GM21367 (cell line): ENCODE measurements around the gene ASTN2.

ENCODE experiments used
- ATAC-seq: cut with Tn5 transposase; IDR thresholded peaks from one replicate; pipeline ENCODE4 v1.9.1; 2021; ENCODE audit not compliant: unreplicated experiment

The ASTN2 gene

DNA sequence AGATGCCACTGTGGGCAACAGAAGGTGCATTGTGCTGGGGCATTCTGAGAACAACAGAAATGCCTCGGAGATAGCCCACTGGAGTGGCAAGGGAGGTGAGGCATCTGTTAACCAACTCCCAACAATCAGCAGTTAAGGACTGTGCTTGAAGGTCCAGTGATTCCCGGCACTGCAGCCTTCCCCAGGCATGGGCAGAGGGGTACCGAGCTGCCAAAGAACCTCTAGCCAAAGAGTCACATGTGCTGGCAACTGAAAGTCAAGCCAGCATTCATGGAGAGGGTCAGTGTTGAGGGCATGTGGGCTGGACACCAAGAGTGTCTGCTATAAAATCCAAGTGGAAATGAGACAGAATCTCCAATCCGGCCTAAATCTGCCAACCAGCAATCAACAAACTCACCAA is 149.6 kb downstream of the ASTN2 start:
- no peak for ATAC-seq

DNA sequence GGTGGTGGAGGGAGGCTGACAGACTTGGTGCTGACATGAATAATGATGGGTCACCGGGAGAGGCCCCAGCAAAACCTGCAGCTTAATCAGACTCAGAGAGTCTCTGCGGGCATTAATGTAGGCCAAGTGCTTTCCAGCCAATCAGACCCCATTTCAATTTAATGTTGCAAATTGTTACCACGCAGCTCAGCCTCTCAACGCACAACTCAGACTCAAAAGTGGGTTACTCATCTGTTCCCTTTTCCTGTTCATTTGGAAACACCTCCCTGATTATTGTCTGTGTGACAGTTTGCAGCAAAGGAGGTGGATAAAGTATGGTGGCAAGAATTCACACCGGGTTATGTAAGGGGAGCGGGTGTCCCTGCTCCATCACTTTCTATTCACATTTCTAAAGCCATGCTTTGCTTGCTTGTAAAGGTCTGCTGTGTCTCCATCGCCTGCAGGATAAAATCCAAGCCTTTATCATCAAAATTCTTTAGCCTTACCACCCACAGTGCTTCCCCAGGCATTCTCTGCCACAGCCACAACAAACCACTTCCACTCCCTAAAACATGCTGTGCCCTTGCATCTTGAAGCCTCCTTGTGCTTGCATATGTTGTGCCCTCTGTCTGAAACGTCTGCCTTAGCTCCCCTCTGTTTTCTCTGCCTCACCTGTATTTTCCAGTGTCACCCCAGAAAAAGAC is 156.5 kb downstream of the ASTN2 start:
- no peak for ATAC-seq

DNA sequence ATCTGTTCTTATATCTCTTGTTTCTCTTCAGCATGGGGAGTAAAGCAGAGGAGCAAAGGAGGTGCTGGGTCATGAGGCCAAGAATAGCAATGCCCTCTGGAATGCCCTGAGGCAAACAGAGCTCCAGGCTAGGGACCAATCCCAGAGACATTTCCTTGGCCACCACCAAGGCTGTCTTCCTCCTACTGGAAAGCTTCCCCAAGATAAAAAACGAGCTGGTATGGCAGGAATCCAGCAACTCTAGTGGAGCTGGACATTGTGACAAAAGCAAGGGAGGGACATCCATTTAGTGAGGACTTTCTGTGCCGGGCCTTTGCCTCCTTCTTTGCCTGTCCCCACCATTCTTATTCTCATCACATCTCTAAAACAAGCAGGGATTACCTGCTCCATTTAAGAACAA is 161.6 kb downstream of the ASTN2 start:
- no peak for ATAC-seq

DNA sequence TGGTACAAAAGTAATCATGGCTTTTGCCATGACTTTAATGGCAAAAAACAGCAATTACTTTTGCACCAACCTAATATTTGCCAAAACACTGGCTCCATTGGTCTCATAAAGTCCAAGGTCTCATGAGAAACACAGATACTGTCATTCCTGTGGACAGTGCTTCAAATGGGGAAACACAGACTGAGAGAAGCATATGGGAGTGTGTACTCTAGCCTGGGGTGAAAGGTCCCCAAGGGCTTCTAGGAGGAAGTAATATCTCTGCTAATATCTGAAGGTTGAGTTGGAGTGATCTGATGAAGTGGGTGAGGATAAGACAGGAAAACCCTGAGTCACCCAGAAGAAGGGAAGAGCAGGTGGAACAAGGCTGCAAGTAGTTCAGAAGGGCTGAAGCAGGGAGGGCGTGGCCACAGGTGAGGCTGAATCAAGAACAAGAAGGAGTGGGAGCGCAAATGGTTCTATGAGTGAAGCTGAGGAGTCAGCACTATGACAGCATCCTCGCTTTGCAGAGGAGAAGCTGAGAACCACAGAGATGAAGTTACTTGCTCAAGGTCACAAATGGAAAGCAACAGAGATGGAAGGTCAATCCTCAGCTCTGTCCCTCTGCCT is 164.1 kb downstream of the ASTN2 start:
- no peak for ATAC-seq

DNA sequence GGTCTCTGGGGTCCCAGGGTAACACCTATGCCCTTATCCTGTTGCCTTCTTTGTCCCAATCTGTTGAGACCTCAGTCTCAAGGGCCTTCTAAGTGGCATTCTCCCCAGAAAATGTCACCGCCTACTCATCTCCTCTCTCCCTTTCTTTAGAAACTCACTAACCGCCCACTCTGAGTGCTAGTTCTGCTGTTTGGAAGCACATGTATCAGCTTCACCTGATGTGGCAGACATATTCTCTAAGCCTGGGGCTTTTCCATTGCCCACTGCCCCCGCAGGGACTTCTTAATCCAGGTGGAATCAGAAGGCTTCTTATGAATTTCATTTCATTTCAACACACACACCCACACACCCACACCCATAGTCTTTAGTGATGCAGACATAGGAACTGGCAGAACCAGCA is 165.1 kb downstream of the ASTN2 start:
- ATAC-seq: no peak

DNA sequence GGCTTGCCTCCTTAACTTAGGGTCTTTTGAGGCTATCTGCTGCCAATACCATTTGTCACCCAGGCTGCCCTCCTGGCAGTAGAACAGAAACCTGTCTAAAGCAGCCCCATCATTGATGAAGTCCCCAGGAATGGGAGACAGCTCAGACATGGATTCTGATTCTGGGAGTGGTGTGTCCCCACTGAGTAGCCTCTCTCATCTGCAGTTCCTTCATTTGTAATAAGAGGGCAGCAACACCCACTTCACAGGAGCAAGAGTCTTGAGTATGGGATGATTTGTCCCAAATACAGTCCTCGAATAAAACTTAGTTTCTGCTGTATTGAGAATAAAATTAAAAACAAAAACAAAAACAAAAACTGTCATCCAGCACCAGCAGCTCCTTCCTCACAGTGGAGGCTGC is 167.6 kb downstream of the ASTN2 start:
- no peak for ATAC-seq

DNA sequence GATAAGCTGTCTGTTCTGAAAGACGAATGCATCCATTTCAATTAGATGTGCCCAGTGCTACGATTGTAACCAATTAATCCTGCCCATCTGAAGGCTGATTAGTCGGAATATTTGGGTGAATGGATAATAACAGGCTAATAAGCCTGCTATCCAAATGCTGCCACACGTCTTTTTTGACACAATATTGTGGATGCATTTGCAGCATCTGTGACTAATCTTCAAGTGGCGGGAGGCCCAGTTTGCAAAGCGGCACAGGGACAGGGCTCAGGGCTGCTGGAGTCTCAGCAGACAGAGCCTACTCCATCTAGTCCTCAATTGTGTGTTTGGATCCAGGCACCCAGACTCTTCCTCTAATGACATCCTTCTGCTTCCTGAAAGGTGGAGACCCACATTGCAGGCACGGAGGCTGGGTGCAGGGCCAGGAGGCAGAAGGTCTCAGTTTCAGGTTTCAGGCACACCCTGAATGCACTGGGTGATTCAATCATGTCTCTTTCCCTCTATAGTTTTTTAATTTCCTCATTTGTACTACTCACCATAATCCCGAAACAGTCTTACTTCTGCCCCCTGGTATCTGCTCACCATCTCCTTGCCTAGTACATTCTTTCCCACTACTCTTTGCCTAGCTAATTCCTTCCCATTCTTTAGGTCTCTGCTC is 169.6 kb downstream of the ASTN2 start:
- no peak for ATAC-seq

DNA sequence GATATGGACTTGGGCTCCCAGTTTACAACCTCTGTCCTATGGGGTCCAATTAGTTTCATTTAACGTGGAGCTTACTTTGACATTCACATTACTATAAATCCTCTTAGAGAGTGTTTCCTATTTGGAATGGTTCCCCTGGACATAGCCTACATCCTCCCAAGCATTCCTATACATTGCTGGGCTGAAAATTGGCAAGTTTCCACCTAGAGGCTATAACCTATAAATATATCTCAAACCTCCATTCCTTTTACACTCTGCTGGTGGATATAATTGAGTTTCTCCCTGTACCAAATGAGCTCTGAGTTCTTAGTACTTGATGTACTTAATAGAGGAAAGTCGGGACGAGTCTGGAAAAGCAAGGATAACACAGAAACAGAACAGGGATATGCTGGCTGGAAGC is 172.8 kb downstream of the ASTN2 start:
- no peak for ATAC-seq

DNA sequence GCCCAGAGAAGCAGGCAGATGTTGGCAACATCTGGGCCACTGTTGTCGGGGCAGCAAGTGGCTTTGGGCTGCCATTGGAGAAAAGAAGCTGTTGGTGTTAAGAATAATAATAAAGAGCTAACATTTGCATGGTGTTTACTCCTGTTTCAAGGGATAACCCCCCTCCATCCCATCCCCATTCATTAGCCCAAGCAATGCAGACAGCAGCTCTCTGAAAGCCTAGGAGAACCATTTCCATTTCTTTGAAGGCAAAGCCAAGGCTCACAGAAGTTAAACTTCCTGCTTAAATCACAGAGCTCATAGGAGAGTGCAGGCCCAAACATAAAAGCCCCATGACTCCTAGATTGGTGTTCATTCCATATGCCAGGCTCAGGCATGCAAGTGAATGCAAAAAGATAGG is 175.4 kb downstream of the ASTN2 start:
- ATAC-seq: no peak

DNA sequence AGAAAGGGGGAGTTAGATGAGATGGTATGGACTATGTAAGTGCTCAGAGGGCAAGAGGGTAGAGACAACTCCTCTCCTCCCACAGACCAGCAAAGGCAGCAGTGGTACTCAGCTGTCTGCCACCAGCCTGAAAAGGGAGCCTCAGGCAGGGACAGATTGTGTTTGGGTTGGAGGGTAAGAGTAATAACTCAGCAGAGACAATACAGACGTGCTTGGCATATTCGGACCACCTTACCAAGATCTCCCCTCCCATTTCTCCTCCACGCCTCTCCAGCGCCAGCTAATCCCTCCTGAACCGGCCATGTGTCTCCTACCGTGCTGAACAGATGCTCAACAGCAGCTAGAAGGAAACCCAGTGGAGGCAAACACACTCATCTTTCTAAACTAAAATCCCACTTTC is 180.8 kb downstream of the ASTN2 start:
- ATAC-seq: no peak

DNA sequence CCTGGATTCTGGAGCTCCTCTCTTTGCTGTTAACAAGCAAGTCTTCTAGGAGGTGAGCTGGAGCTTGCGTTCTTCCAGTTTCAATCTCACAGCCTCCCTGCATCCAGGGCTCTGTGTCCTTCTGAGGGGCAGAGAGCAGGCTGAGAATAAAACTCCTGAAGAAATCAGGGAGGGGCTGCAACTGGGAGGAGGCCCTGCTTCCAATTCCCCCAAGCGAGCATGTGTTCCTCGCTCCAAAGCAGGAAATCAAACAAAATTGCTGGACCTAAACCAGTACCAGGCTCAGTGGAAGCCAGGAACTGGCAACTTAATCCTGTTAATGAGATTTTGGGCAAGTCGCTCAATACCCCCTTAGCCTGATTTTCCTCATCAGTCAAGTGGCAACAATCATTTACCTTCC is 181.8 kb downstream of the ASTN2 start:
- no peak for ATAC-seq

DNA sequence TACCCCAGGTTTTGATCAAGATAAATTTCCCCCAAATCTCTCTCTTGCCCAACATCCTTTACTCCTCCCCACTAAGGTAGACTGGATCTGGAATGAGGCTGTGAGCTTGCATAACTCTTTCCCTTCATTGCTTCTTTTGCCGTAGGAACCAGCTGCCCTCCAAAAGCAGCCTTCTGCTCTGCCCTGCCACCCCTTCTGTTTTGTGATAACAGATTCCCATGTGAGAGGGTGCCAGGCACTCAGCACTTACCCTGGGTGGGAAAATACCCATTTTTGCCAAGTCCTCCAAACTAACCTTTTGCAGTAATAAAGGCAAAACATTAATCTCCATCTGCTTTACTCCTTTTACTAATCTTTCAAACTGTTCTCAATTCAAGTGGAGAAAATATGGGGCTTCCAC is 182.6 kb downstream of the ASTN2 start:
- ATAC-seq: no peak

DNA sequence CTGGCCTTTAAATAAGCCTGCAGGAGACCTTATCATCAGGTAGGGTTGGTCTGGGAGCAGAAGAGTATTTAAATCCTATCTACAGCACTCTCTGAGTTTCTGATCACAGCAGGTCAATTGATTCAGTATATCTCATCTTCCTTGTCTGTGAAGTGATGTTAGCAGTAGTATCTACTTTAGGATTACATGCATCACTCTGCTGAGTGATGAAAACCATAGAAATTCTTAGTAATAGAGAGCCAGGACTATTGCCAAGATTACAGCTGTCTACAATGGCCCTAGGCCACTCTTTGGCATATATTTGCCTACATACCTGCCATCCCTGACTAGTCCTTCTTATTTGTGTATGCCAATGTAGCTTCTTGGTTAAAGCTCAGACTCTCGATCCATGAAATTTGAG is 183.8 kb downstream of the ASTN2 start:
- no peak for ATAC-seq

DNA sequence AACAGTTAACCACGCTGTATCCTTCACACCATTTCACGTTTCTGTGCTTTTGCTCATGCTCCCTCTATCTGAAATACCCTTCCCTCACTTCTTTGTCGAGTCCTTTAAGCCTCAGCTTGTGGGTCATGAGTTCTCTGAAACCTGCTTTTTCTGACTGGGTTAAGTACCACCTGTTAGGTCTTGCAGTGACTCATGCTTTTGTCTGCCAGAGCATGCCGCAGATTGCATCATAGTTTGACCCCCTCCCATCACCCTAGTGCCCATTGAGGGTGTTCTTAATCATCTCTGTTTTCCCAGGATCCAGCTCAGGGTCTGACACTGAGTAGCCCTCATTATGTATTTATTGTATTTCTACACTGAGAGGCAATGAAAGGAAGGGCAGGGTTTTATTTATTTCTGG is 190.2 kb downstream of the ASTN2 start:
- no peak for ATAC-seq

DNA sequence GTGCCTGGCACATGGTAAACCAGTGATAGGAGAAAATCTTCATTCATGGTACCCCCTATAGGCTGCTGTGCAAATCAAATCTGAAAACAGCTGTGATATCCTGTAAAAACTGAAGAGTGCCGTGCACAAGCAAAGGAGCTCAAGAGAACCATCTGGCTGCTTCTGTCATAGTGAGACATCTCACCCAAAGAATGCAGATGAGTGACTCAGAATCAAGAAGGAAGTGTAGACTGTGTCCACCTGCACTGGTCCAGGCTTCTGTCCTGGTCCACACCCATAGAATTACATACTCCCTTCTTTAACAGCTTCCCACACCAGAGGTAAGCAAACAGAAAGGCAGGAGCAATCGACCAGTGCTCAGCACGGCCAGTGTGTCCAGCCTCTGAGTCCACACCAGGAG is 195.9 kb downstream of the ASTN2 start:
- no peak for ATAC-seq

DNA sequence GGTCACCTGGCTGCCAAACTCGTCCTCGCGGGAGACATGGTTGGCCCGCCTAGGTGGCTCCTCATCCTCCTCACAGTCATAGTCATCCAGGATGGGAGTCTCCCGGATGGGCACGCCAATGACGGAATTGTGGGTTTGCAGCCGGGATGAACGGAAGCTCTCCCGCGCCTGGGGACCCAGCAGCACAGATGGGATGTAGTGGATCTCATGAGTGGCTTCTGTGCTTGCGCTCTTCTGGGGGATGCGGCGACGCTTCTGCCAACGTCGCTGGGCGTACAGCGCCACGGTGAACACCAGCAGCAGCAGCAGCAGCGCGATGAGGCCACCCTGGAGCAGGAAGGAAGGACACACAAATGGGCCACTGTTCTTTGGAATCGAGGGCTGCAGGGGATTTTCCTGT is 200.4 kb downstream of the ASTN2 start:
- no peak for ATAC-seq

DNA sequence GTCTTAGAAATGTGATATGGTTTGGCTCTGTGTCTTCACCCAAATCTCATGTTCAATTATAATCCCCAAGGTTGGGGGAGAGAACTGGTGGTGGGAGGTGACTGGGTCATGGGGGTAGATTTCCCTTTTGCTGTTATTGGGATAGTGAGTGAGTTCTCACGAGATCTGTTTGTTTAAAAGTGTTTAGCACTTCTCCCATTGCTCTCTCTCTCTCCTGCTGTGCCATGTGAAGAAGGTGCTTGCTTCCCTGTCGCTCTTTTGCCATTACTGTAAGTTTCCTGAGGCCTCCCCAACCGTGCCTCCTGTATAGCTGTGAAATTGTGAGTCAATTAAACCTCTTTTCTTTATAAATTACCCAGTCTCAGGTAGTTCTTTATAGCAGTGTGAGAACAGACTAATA is 203.6 kb downstream of the ASTN2 start:
- ATAC-seq: no peak

DNA sequence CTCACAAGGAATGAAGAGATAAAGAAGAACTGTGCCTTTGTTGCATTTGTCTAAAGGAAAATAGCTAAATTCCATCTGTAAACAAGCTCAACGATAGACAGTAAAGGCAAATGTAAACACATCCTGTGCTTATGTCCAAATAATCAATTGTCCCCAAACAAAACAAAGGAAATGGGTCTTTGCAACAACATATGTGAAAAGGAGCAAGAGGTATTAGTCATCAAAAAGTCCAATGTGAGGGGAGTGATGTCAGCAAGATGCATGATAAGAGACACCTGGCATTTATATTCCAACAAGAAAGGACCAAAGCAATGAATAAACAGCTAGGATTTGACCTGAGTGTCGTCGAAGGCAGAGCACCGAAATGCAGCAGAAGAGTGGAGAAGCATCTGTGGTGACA is 209.1 kb downstream of the ASTN2 start:
- no peak for ATAC-seq

DNA sequence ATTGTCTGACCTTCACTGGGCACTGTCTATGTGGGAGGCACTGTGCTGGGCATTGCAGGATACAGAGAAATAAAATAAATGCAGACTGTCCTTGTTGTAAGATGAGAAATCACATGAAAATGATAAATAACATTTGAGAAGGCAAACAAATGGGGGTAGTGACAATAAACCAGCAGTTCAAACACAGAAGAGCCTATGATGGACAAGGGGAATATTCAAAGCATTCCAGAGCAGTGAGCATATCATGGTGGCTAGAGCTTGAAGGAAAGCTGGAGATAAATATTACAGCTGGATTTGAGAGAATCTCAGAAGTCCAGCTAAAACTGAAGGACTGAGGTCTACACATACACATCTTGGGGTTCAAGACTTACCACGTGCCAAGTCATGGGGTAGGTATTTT is 209.9 kb downstream of the ASTN2 start:
- ATAC-seq: no peak

DNA sequence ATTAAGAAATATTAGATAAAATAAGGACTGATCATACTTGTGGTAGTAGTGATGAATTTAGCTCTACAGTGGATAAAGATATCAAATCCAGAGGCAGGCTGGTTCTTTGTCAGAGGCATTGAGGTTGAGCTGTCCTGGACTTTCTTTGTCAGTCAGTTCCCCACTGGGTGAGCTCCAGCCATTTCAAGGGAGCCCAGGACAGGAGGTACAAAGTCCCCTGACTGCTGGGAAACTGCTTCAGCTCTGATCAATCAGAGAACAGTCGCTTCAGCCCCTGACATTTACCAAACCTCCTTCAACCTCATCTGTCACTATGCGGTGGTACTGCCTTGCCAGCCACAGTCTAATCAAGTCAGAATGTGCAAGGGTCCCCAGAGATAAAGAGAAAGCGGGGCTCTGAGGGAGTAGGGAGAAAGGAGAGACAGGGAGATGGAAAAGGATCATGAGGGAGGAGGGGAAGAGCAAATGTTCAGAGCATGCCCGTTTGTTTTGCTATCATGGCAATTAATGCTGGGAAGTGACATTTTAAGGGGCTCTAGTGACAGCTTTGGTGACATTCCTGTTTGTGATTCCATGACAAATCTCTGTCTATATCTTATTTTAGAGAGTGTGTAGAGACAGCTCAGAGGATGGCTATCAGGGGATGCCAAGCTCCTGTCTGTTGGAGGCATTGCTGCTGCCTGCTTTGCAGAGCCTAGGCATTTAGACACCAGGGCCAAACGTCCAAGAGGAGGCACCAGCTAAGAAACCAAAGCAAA is 223.2 kb downstream of the ASTN2 start:
- no peak for ATAC-seq

DNA sequence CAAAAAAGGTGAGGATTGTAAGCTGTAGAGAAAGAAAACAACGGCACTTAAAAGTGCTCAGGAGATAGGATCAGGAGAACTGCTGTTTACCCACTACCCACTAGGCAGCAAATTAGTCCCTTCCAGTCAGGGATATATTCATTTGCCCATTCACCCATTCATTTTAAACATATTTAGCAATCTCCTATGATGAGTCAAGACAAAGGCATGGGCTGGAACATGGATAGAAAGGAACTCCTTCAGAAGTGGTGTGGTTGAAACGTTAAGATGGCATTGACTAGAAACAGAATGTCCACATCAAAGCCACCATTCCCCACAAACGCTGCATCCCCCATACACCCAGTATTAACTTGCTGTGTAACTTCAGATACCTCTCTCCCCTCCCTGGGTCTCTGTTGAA is 225.7 kb downstream of the ASTN2 start:
- no peak for ATAC-seq

DNA sequence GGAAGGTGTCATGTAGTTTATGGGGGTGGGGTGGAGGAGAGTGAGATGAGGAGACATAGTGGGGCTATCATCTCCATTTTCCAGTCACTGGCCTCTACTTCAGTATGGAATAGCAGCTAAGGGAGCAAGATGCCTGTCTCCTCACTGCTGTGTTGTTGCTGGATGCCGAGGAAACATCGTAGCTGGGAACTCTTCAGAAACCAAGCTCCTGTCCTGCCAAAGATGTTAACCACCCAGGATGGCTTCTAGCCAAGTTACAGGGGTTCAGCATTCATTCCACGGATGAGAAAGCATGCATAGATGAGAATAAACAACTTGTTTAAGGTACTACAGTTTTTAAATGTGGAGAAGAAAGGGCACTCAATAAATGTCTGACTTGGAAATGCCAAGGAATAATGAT is 226.5 kb downstream of the ASTN2 start:
- no peak for ATAC-seq
